Mucosa of descending colon (tissue), 3 donors: ENCODE data around the gene CACNA1C. TPM values are rescaled to one million over a fixed set of nuclear protein-coding genes. Genes with fewer than 3 reads are reported as not detected.

Source experiments
- ATAC-seq: fragments of 200-7000 bp; cut with Tn5 transposase; one replicate; pipeline ENCODE4 v1.9.1; 2020; ENCODE audit warnings: mild to moderate bottlenecking, moderate library complexity
- DNase-seq, 3 donors: peaks; one replicate each; pipeline ENCODE4 v3.0.0-alpha.2; 2020
- H3K36me3 ChIP-seq: fragments of 200-600 bp; one replicate; pipeline ENCODE4 v1.8.0; 2021; ENCODE audit warnings: low read depth, mild to moderate bottlenecking
- H3K4me1 ChIP-seq: fragments of 200-600 bp; one replicate; pipeline ENCODE4 v1.8.0; 2021; ENCODE audit warnings: low read depth, mild to moderate bottlenecking
- H3K4me3 ChIP-seq: fragments of 200-600 bp; one replicate; pipeline ENCODE4 v1.8.0; 2021; ENCODE audit warnings: mild to moderate bottlenecking
- H3K9me3 ChIP-seq: fragments of 200-600 bp; one replicate; pipeline ENCODE4 v1.8.0; 2021; ENCODE audit warnings: mild to moderate bottlenecking
- CTCF ChIP-seq: fragments of 200-600 bp; IDR thresholded peaks from one replicate; pipeline ENCODE4 v1.8.0; 2022; ENCODE audit warnings: antibody characterized with exemption, mild to moderate bottlenecking
- intact Hi-C, 2 donors: fragments of 100-400 bp; cut with DNase I in 1 of 2; cut with micrococcal nuclease in 1 of 2; formaldehyde crosslinking; loops; one replicate each; pipeline versions ENCODE4 v1.11.0 to v1.11.1; 2022; cut with DNase I, micrococcal nuclease
- total RNA-seq, 3 donors: library from RNA; stranded (reverse); fragmentation: NEBNext Ultra II Directional in 2 of 3; extraction: Animal tissue kit (Norgen Biotek cat#: 25700) in 2 of 3; gene quantifications; one replicate each; pipeline versions ENCODE4 v1.2.1 to v1.2.4, GENCODE V29; 2021 to 2023
- donor health status: DM: no; HTN: no; CAD: no; lungs with moderate emphysema.
- donor health status: DM: no; HTN: no; CAD: no.
- donor health status: DM: no; HTN: yes; CAD: no.

The CACNA1C gene
- total RNA-seq, 3 donors from 2014 or later: 5.5 to 89.4 (median 9.2) TPM

GRCh38 chr12:2376908-2377657 is 324.3 kb downstream of the CACNA1C start:
- ATAC-seq (peak; percentile 44), DNase-seq (peak in 2 of 3 donors; percentile 16 to 41)
- Histone ChIP-seq H3K9me3 (no peaks in the 10 kb centered on the region), H3K36me3 (no peaks in the 10 kb centered on the region), H3K4me1 (peaks cover 3% of the 10 kb centered on the region), H3K4me3 (no peak overlapping the region)
- TF ChIP-seq CTCF: no peak
- intact Hi-C loops: no loop called here

GRCh38 chr12:2378835-2379330 is 326.1 kb downstream of the CACNA1C start:
- no peak for ATAC-seq

GRCh38 chr12:2380946-2381345 is 328.2 kb downstream of the CACNA1C start:
- Histone ChIP-seq H3K4me1 (peaks cover 11% of the 10 kb centered on the region), H3K9me3 (no peaks in the 10 kb centered on the region), H3K36me3 (no peaks in the 10 kb centered on the region), H3K4me3 (no peak overlapping the region)
- intact Hi-C loops: no loop called here
- no peak for ATAC-seq
- no peak for DNase-seq
- no peak for TF ChIP-seq CTCF

More at GRCh38 chr12:2378835-2379330, 326.1 kb downstream of the CACNA1C start:
- peaks cover 9% of the 10 kb centered on the region for H3K4me1 ChIP-seq
- no peak overlapping the region for H3K4me3 ChIP-seq
- no peak for TF ChIP-seq CTCF
- intact Hi-C loops: no loop called here
- no peaks in the 10 kb centered on the region for H3K36me3 ChIP-seq
- no peak for DNase-seq
- H3K9me3 ChIP-seq: no peaks in the 10 kb centered on the region

- intact Hi-C loops: no loop called here
- H3K4me3 ChIP-seq: no peak overlapping the region
- peaks cover 8% of the 10 kb centered on the region for H3K4me1 ChIP-seq
- H3K36me3 ChIP-seq: no peaks in the 10 kb centered on the region
- DNase-seq (no peak), ATAC-seq (peak; percentile 22)
- TF ChIP-seq CTCF: no peak
- H3K9me3 ChIP-seq: no peaks in the 10 kb centered on the region
Observed at GRCh38 chr12:2382370-2383155, 329.8 kb downstream of the CACNA1C start.

- Histone ChIP-seq H3K36me3 (no peaks in the 10 kb centered on the region), H3K4me1 (peaks cover 8% of the 10 kb centered on the region), H3K9me3 (no peaks in the 10 kb centered on the region), H3K4me3 (no peak overlapping the region)
- ATAC-seq (peak; percentile 79), DNase-seq (peak in 2 of 3 donors; percentile 36 to 44)
- no peak for TF ChIP-seq CTCF
- intact Hi-C loops: no loop called here
Observed at GRCh38 chr12:2383325-2384028, 330.7 kb downstream of the CACNA1C start.
